Astrocyte (in vitro differentiated cells and primary cell): Measurements from ENCODE around the gene TUBB6. TPM values are rescaled to one million over a fixed set of nuclear protein-coding genes. Genes with fewer than 3 reads are reported as not detected.

Experiments used
- DNase-seq: peaks from one replicate; pipeline ENCODE4 v3.0.0-alpha.2; 2010; ENCODE audit warnings: low read depth
- FAIRE-seq: peaks from 2 replicates; lab custom pipeline; 2011; peaks lifted over from hg19 to GRCh38; lab: Jason Lieb, UNC
- H2AFZ ChIP-seq: 2 replicates; pipeline ENCODE4 v1.6.0; 2012; ENCODE audit warnings: low read depth, low read length, inconsistent platforms
- H3K27ac ChIP-seq: 2 replicates; pipeline ENCODE4 v1.5.1; 2011; ENCODE audit warnings: low read depth, low read length, inconsistent platforms
- H3K27me3 ChIP-seq: 2 replicates; pipeline ENCODE4 v1.6.0; 2011; ENCODE audit warnings: low read length, inconsistent platforms; ENCODE audit not compliant: insufficient read depth
- H3K36me3 ChIP-seq: 2 replicates; pipeline ENCODE4 v1.5.1; 2011; ENCODE audit warnings: low read length, inconsistent platforms; ENCODE audit not compliant: insufficient read depth
- H3K4me1 ChIP-seq: 2 replicates; pipeline ENCODE4 v1.5.1; 2011; ENCODE audit warnings: low read length, inconsistent platforms; ENCODE audit not compliant: insufficient read depth
- H3K4me2 ChIP-seq: 2 replicates; pipeline ENCODE4 v1.6.0; 2012; ENCODE audit warnings: low read length, inconsistent platforms
- H3K4me3 ChIP-seq: 2 replicates; pipeline ENCODE4 v1.5.1; 2011; ENCODE audit warnings: low read depth, mild to moderate bottlenecking, low read length, inconsistent platforms; ENCODE audit not compliant: insufficient read depth
- H3K79me2 ChIP-seq: 2 replicates; pipeline ENCODE4 v1.6.0; 2012; ENCODE audit warnings: mild to moderate bottlenecking, low read length, inconsistent platforms; ENCODE audit not compliant: insufficient read depth
- H3K9ac ChIP-seq: 2 replicates; pipeline ENCODE4 v1.6.0; 2012; ENCODE audit warnings: mild to moderate bottlenecking, low read length, inconsistent platforms
- H3K9me3 ChIP-seq: 2 replicates; pipeline ENCODE4 v1.5.1; 2012; ENCODE audit warnings: low read depth, mild to moderate bottlenecking, low read length, inconsistent platforms; ENCODE audit not compliant: insufficient read depth
- H4K20me1 ChIP-seq: 2 replicates; pipeline ENCODE4 v1.6.0; 2012; ENCODE audit warnings: low read length, inconsistent platforms; ENCODE audit not compliant: insufficient read depth
- H3K27ac Mint-ChIP-seq: one replicate; pipeline ENCODE4 v1.8.0; 2021; ENCODE audit warnings: mild to moderate bottlenecking, mixed read lengths; ENCODE audit not compliant: unreplicated experiment
- H3K27me3 Mint-ChIP-seq: one replicate; pipeline ENCODE4 v1.8.0; 2021; ENCODE audit warnings: low read depth, mixed read lengths; ENCODE audit not compliant: unreplicated experiment
- H3K36me3 Mint-ChIP-seq: one replicate; pipeline ENCODE4 v1.8.0; 2021; ENCODE audit warnings: low read depth, mixed read lengths; ENCODE audit not compliant: unreplicated experiment
- H3K4me1 Mint-ChIP-seq: one replicate; pipeline ENCODE4 v1.8.0; 2021; ENCODE audit warnings: low read depth, mixed read lengths; ENCODE audit not compliant: unreplicated experiment
- H3K4me3 Mint-ChIP-seq: one replicate; pipeline ENCODE4 v1.8.0; 2021; ENCODE audit warnings: mild to moderate bottlenecking, moderate library complexity, mixed read lengths; ENCODE audit not compliant: unreplicated experiment
- H3K9me3 Mint-ChIP-seq: one replicate; pipeline ENCODE4 v1.8.0; 2021; ENCODE audit warnings: mild to moderate bottlenecking, mixed read lengths; ENCODE audit not compliant: unreplicated experiment
- CTCF ChIP-seq: IDR thresholded peaks from 2 replicates; pipeline ENCODE4 v1.5.1; 2011; ENCODE audit warnings: low read depth, mild to moderate bottlenecking, inconsistent platforms, low read length, moderate library complexity; ENCODE audit not compliant: insufficient read depth
- EZH2 ChIP-seq: IDR thresholded peaks from 2 replicates; pipeline ENCODE4 v1.6.1; 2012; ENCODE audit warnings: mild to moderate bottlenecking, low read length, inconsistent platforms; ENCODE audit not compliant: insufficient read depth
- total RNA-seq: library from RNA; stranded (reverse); gene quantifications from 2 replicates; pipeline ENCODE4 v1.2.1, GENCODE V29; 2021

Gene TUBB6
- total RNA-seq, 1 donor from 2014 or later: 528 TPM

DNA sequence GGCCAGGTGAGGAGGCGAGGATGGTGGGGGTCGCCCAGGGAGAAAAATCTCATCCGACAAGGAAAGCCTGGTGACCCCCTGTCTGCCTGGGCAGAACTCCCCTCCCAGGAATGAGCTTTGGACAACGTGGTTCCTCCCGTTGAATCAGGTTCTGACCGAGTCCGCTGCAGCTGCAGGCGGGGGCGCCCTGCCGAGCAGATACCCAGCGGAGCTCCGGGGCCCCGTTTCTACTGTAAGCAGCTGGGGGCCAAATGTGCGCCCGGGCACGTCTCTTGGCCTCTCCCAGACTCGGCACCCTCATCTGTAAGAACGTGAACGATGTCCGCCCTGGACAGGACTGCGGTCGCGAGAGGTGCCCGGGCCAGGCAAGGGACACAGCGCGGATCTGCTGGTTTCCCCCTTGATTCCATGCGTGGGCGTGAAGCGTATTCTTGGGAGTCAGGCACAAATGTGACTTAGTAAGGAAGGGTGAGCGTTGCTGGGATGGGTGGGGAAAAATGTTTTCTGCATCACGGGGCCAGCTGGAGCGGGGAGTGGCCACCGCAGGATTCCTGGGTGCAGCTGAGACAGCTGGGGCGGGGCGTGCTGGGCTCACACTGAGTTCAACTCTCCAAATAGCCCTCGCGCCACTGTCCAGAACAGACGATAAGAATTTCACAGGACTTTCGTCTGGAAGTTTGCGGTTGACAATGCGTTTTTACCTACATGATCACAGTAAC, 20.2 kb upstream of the TUBB6 start:
- Mint-ChIP-seq H3K27me3 (peaks cover 2% of the 10 kb centered on the region), H3K36me3 (no peaks in the 10 kb centered on the region), H3K27ac (peak overlapping the region; percentile 95), H3K4me1 (peaks cover 14% of the 10 kb centered on the region), H3K9me3 (no peaks in the 10 kb centered on the region), H3K4me3 (peak overlapping the region; percentile 76)
- Histone ChIP-seq H3K79me2 (no peaks in the 10 kb centered on the region), H3K36me3 (no peaks in the 10 kb centered on the region), H3K27me3 (no peaks in the 10 kb centered on the region), H3K4me1 (peaks cover 25% of the 10 kb centered on the region), H3K4me3 (peak overlapping the region; percentile 62), H3K4me2 (peak overlapping the region; percentile 94), H3K9ac (peak overlapping the region; percentile 88), H4K20me1 (no peaks in the 10 kb centered on the region), H3K27ac (peak overlapping the region; percentile 89), H3K9me3 (no peaks in the 10 kb centered on the region), H2AFZ (peak overlapping the region; percentile 91)
- FAIRE-seq (peak; percentile 78), DNase-seq (peak; percentile 97)
- no peak for TF ChIP-seq EZH2
- TF ChIP-seq CTCF: no peak

DNA sequence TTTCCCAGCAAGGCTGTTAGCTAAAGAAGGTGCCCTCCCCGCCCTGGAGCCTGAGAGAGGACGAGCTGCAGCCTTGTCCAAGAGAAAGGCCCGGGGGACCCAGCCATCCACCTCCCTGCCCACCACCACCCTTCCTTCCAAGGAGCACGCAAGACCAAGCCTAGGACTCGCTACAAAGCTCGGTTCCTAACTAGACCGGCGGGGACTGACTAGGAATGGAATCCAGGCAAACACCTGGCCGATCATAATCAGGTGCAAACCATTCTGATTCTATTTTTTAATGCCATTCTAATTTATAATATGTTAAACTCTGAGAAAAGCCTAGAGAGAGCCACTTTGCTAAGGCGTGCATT, 19.7 kb upstream of the TUBB6 start:
- FAIRE-seq: no peak
- H3K36me3 Mint-ChIP-seq: no peaks in the 10 kb centered on the region
- no peaks in the 10 kb centered on the region for H4K20me1 ChIP-seq
- H3K27me3 Mint-ChIP-seq: peaks cover 2% of the 10 kb centered on the region
- no peaks in the 10 kb centered on the region for H3K79me2 ChIP-seq
- no peaks in the 10 kb centered on the region for H3K9me3 ChIP-seq
- no peaks in the 10 kb centered on the region for H3K9me3 Mint-ChIP-seq
- peak overlapping the region; percentile 62 for H3K4me3 ChIP-seq
- H3K27ac ChIP-seq: peak overlapping the region; percentile 89
- no peak for DNase-seq
- H3K27ac Mint-ChIP-seq: peak overlapping the region; percentile 95
- peak overlapping the region; percentile 94 for H3K4me2 ChIP-seq
- peaks cover 20% of the 10 kb centered on the region for H3K4me1 ChIP-seq
- peak overlapping the region; percentile 88 for H3K9ac ChIP-seq
- no peak for TF ChIP-seq EZH2
- no peak for TF ChIP-seq CTCF
- H3K4me3 Mint-ChIP-seq: peak overlapping the region; percentile 76
- H3K27me3 ChIP-seq: no peaks in the 10 kb centered on the region
- H2AFZ ChIP-seq: peak overlapping the region; percentile 91
- H3K4me1 Mint-ChIP-seq: peaks cover 10% of the 10 kb centered on the region
- H3K36me3 ChIP-seq: no peaks in the 10 kb centered on the region

GRCh38 chr18:12290086-12290485, 18.0 kb upstream of the TUBB6 start:
- H3K27ac ChIP-seq: no peak overlapping the region
- no peak for FAIRE-seq
- no peaks in the 10 kb centered on the region for H3K27me3 ChIP-seq
- TF ChIP-seq EZH2: no peak
- TF ChIP-seq CTCF: no peak
- peaks cover 2% of the 10 kb centered on the region for H3K27me3 Mint-ChIP-seq
- no peaks in the 10 kb centered on the region for H3K9me3 ChIP-seq
- peaks cover 3% of the 10 kb centered on the region for H3K9me3 Mint-ChIP-seq
- H3K4me2 ChIP-seq: no peak overlapping the region
- H3K4me1 ChIP-seq: peaks cover 20% of the 10 kb centered on the region
- H3K36me3 ChIP-seq: no peaks in the 10 kb centered on the region
- no peak overlapping the region for H3K27ac Mint-ChIP-seq
- no peak overlapping the region for H3K4me3 Mint-ChIP-seq
- H3K36me3 Mint-ChIP-seq: no peaks in the 10 kb centered on the region
- peaks cover 10% of the 10 kb centered on the region for H3K4me1 Mint-ChIP-seq
- H3K79me2 ChIP-seq: no peaks in the 10 kb centered on the region
- DNase-seq: no peak
- no peak overlapping the region for H3K9ac ChIP-seq
- H4K20me1 ChIP-seq: no peaks in the 10 kb centered on the region
- no peak overlapping the region for H2AFZ ChIP-seq
- H3K4me3 ChIP-seq: no peak overlapping the region
